ENCODE results near the gene ASNSD1. TPM values are rescaled to one million over a fixed set of nuclear protein-coding genes. Genes with fewer than 3 reads are reported as not detected.

Gene ASNSD1
- polyA plus RNA-seq, 1 of the 3 experiments (the other 2 are of a cell fraction) = 15.5 TPM

DNA sequence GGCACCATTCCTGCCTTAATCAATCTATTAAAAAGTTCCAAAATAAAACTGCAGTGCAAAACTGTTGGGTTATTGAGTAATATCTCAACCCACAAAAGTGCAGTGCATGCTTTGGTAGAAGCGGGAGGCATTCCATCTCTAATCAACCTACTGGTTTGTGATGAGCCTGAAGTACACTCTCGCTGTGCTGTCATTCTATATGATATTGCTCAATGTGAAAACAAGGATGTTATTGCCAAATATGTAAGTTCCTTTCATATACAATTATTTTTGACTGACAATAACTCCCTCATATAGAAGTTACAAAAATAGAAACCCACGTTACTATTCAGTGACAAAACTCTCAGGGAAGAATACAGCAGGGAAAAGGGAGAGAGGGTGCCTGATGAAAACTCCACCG is 58.3 kb downstream of the ASNSD1 start:
- TF ChIP-seq FOXJ3 (CRISPR knock-in tag; IDR thresholded peaks at IDR 0.05) (no peak), MEF2A (IDR thresholded peaks at IDR 0.05; ENCODE audit: borderline replicate concordance, low read depth) (no peak), SMC3 (IDR thresholded peaks at IDR 0.05; ENCODE audit: low read depth, low read length) (no peak), RAD21 (IDR thresholded peaks at IDR 0.05; ENCODE audit: low read length) (no peak), CHD2 (IDR thresholded peaks at IDR 0.05; ENCODE audit: low read length, partially characterized antibody) (no peak), TEAD4 (IDR thresholded peaks at IDR 0.05; ENCODE audit: borderline replicate concordance, insufficient read depth) (no peak), FOSL2 (IDR thresholded peaks at IDR 0.05; ENCODE audit: borderline replicate concordance, low read depth) (no peak), JUND (IDR thresholded peaks at IDR 0.05) (no peak), MXI1 (IDR thresholded peaks at IDR 0.05; ENCODE audit: low read depth, low read length) (no peak), YY1 (IDR thresholded peaks at IDR 0.05; ENCODE audit: low read depth) (no peak), GATA2 (CRISPR knock-in tag; IDR thresholded peaks at IDR 0.05) (no peak), EP300 (IDR thresholded peaks at IDR 0.05; ENCODE audit: borderline replicate concordance in 1 of 2, low read depth in 1 of 2, low read length in 1 of 2) (no peak)
- TF ChIP-seq, protein P1, sequence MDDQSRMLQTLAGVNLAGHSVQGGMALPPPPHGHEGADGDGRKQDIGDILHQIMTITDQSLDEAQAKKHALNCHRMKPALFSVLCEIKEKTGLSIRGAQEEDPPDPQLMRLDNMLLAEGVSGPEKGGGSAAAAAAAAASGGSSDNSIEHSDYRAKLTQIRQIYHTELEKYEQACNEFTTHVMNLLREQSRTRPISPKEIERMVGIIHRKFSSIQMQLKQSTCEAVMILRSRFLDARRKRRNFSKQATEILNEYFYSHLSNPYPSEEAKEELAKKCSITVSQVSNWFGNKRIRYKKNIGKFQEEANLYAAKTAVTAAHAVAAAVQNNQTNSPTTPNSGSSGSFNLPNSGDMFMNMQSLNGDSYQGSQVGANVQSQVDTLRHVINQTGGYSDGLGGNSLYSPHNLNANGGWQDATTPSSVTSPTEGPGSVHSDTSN (IDR thresholded peaks at IDR 0.05) = no peak
- TF ChIP-seq, protein P2, sequence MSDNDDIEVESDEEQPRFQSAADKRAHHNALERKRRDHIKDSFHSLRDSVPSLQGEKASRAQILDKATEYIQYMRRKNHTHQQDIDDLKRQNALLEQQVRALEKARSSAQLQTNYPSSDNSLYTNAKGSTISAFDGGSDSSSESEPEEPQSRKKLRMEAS (IDR thresholded peaks at IDR 0.05; ENCODE audit: low read depth) = no peak
- TF ChIP-seq, protein P3, sequence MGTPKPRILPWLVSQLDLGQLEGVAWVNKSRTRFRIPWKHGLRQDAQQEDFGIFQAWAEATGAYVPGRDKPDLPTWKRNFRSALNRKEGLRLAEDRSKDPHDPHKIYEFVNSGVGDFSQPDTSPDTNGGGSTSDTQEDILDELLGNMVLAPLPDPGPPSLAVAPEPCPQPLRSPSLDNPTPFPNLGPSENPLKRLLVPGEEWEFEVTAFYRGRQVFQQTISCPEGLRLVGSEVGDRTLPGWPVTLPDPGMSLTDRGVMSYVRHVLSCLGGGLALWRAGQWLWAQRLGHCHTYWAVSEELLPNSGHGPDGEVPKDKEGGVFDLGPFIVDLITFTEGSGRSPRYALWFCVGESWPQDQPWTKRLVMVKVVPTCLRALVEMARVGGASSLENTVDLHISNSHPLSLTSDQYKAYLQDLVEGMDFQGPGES (IDR thresholded peaks at IDR 0.05; ENCODE audit: low read depth, low read length) = no peak
- Histone ChIP-seq H3K36me3 (replicated peaks in 1 of 2; ENCODE audit: control insufficient read depth in 1 of 2, insufficient read depth in 2 of 2, low read length in 1 of 2) (no peaks in the 10 kb centered on the region), H3K4me2 (no peak overlapping the region), H3K27me3 (ENCODE audit: insufficient read depth) (no peaks in the 10 kb centered on the region), H3K79me2 (ENCODE audit: insufficient read depth) (no peaks in the 10 kb centered on the region), H3K9me3 (no peaks in the 10 kb centered on the region), H3K4me3 (ENCODE audit: low read depth in 2 of 2, low read length in 1 of 2) (no peak overlapping the region), H3K4me1 (ENCODE audit: control insufficient read depth in 1 of 2, insufficient read depth in 2 of 2, low read depth in 1 of 2, low read length in 1 of 2) (no peaks in the 10 kb centered on the region), H3F3A (replicated peaks; ENCODE audit: insufficient read depth) (no peaks in the 10 kb centered on the region), H3K9ac (no peak overlapping the region), H4K20me1 (ENCODE audit: insufficient read depth) (no peaks in the 10 kb centered on the region), H3K27ac (ENCODE audit: low read depth in 2 of 2, low read length in 1 of 2) (no peak overlapping the region), H2AFZ (ENCODE audit: low read depth) (no peak overlapping the region), H3K9me2 (no peaks in the 10 kb centered on the region)
- DNase-seq = no peak
- WGBS (ENCODE audit: low lambda C conversion rate) = 93% methylated on average over 4 of the region's 4 CpGs
- POLR2A ChIA-PET = no interaction called here
- CTCF ChIA-PET = no interaction called here

Other genes with a start within 250 kb of the ASNSD1 start
- gene WDR75, start 220.0 kb upstream of the ASNSD1 start, polyA plus RNA-seq (2012; rRNA removed) = 25.6 and 37.4 TPM in 2 replicates
- 1.8 and 2.1 TPM in 2 replicates for gene SLC40A1, start 80.7 kb upstream of the ASNSD1 start, polyA plus RNA-seq (2012; rRNA removed)
- gene ANKAR, start 13.2 kb downstream of the ASNSD1 start, polyA plus RNA-seq (2012; rRNA removed) = 1.6 and 2.1 TPM in 2 replicates
- gene OSGEPL1, start 101.3 kb downstream of the ASNSD1 start, polyA plus RNA-seq (2012; rRNA removed) = 5.8 and 8.3 TPM in 2 replicates
- gene ORMDL1, start 122.9 kb downstream of the ASNSD1 start, polyA plus RNA-seq (2012; rRNA removed) = 99.2 and 196 TPM in 2 replicates
- 7.7 and 9.6 TPM in 2 replicates for gene PMS1, start 123.0 kb downstream of the ASNSD1 start, polyA plus RNA-seq (2012; rRNA removed)